PFSK-1 (cell line): ENCODE measurements around the gene CDCA7L.

Source experiments
- FOXP2 ChIP-seq: optimal IDR thresholded peaks from 2 replicates; pipeline ENCODE3; 2011; ENCODE audit warnings: borderline replicate concordance, control low read depth, inconsistent platforms; ENCODE audit not compliant: insufficient read depth; ENCODE audit errors: extremely low read length, extremely low read depth
- POLR2AphosphoS5 ChIP-seq: IDR thresholded peaks from 2 replicates; pipeline ENCODE4 v1.6.1; 2012; ENCODE audit warnings: low read depth, mild to moderate bottlenecking, control low read depth, low read length, moderate library complexity
- REST ChIP-seq, 2 experiments: IDR thresholded peaks; 2 replicates each; pipeline versions ENCODE4 v1.6.1 to v1.8.0; 2011 to 2012; ENCODE audit warnings: low read depth in 2 of 2, low read length in 2 of 2, control low read depth in 1 of 2, inconsistent platforms in 1 of 2, mild to moderate bottlenecking in 1 of 2, moderate library complexity in 1 of 2; ENCODE audit not compliant: insufficient read depth in 1 of 2
- SIN3A ChIP-seq: IDR thresholded peaks from 2 replicates; pipeline ENCODE4 v1.6.1; 2012; ENCODE audit warnings: mild to moderate bottlenecking, low read length, moderate library complexity, borderline replicate concordance; ENCODE audit not compliant: insufficient read depth
- TAF1 ChIP-seq: IDR thresholded peaks from 2 replicates; pipeline ENCODE4 v1.6.1; 2012; ENCODE audit warnings: low read length, control low read depth, borderline replicate concordance; ENCODE audit not compliant: insufficient read depth

GRCh38 chr7:21916176-21916575 is 29.5 kb downstream of the CDCA7L start:
- TF ChIP-seq POLR2AphosphoS5 (no peak), SIN3A (no peak), REST (IDR thresholded peaks at IDR 0.05; ENCODE audit: insufficient read depth in 1 of 2, low read depth in 2 of 2, low read length in 2 of 2) (no peak), TAF1 (no peak), FOXP2 (no peak)
